OCI-M2 (cell line): ENCODE measurements around the gene OASL.
"Not testable (repeated sequence)": the region's sequence is repeated elsewhere in the genome, so short reads cannot be mapped to it uniquely, and the experiment has no call there.

Experiments
- DNase-seq: peaks from one replicate; lab custom pipeline; 2025; ENCODE audit not compliant: unreplicated experiment; lab: John Stamatoyannopoulos, UW

The OASL gene

GRCh38 chr12:121038861-121039668 is at the start of gene OASL:
TSS of gene OASL (minus strand) at chr12:121039246. CDS start at chr12:121038971, 275 bp downstream.
- DNase-seq, result no peak

GRCh38 chr12:121088195-121088585 is 49.1 kb upstream of the OASL start:
- DNase-seq, result no peak

GRCh38 chr12:121087467-121088194 is 48.6 kb upstream of the OASL start:
- no peak for DNase-seq

GRCh38 chr12:121086781-121087295 is 47.8 kb upstream of the OASL start:
- no peak for DNase-seq

- no peak for DNase-seq
These were observed 46.7 kb upstream of the OASL start for GRCh38 chr12:121085506-121086353.

GRCh38 chr12:121085069-121085468 is 46.0 kb upstream of the OASL start:
- no peak for DNase-seq

- DNase-seq, result no peak
These were observed 45.2 kb upstream of the OASL start for GRCh38 chr12:121084229-121084628.

DNA sequence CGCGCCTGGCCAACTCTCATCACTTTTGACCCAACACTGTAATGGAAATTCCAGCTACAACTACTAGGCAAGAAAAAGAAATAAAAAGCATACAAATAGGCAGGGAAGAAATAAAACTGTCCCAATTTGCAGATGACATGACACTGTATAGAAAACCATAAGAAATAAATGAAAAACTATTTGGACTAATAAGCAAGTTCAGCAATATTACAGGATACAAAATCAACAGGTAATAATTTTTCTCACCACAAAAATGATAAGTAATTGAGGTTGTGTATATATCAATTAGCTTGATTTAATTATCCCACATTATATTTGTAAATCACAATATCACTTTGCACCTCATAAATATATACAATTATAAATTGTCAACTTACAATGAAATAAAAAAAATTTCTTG is 41.9 kb upstream of the OASL start:
- DNase-seq, result no peak

- DNase-seq, result no peak
These were observed 40.8 kb upstream of the OASL start for GRCh38 chr12:121079736-121080272.

- not testable (repeated sequence) for DNase-seq
These were observed 38.4 kb upstream of the OASL start for GRCh38 chr12:121077440-121077839.

- DNase-seq, result not testable (repeated sequence)
These were observed 36.9 kb upstream of the OASL start for GRCh38 chr12:121075911-121076310.

- no peak for DNase-seq
These were observed 33.1 kb upstream of the OASL start for GRCh38 chr12:121072147-121072546.

- DNase-seq, result no peak
These were observed 30.2 kb upstream of the OASL start for GRCh38 chr12:121069206-121069605.

DNA sequence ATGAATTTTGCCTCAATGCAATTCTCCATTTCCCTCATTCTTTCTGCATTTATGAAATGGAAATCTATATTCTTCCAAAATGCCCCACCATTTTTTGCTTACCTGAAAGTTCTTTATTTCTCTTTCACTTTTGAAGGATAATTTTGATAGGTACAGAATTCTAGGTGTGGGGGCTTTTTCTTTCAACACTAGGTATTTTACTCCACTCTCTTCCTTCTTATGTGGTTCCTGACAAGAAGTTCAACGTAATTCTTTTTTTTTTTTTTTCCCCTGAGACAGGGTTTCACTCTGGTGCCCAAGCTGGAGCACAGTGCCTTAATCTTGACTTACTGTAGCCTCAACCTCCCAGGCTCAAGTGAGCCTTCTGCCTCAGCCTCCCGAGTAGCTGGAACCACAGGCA is 26.3 kb upstream of the OASL start:
- no peak for DNase-seq

- not testable (repeated sequence) for DNase-seq
These were observed 25.5 kb upstream of the OASL start for GRCh38 chr12:121064586-121064985.

- no peak for DNase-seq
These were observed 25.1 kb upstream of the OASL start for GRCh38 chr12:121064116-121064515.

- DNase-seq, result no peak
These were observed 23.5 kb upstream of the OASL start for GRCh38 chr12:121062391-121063045.

DNA sequence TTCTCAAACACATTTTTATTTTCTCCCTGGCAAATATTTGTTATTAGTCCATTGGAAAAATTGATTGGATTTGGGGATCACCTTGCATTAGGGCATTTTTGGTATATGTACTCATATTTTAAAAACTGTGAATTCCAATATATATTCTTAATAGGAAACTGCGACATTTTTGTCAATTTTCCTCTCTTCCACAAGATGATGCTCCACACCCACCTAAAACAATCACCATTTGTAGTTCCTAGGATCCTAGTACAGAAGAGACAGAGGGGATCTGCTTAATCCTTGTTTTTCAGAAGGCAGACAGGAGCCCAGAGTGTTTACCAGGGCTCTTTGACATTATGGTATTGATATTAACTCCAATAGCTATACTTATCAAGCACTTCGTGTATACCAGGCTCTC is 22.8 kb upstream of the OASL start:
- no peak for DNase-seq

- no peak for DNase-seq
These were observed 21.3 kb upstream of the OASL start for GRCh38 chr12:121060149-121061001.
